ENCODE results near the gene SBSN.

DNA sequence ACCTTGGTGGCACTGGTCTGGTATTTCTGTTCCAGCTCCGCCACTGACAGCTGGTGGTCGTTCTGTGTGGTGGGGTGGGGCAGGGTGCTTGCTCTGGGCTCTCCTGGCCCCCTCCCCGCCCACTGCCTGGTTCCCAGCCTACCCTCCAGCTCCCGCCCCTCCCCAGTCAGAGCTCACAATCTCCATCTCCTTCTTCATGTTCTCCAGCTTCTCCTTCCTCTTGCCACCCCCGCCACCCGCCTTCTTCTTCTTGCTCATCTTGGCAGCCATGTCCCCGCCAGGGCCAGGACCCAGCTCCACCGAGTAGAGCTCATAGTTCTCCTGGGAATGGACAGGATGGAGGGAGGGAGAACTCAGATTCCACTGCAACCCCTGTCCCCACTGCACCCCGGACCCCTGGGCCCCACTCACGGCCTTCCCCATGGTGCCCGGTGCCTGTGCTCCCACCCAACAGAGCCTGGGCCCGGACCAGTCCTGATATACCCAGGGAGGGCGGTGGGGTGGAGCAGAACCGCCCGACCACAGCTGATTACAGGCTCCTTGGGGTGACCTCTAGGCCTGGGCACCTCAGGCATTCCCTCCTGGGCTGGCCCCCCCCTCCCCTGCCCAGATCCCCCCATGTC lies 35.2 kb upstream of the SBSN start, which contains the start of gene ATP4A:
- no peak for TF ChIP-seq EZH2phosphoT487 (IDR thresholded peaks at IDR 0.05; ENCODE audit: borderline replicate concordance)
- TF ChIP-seq, protein P1, sequence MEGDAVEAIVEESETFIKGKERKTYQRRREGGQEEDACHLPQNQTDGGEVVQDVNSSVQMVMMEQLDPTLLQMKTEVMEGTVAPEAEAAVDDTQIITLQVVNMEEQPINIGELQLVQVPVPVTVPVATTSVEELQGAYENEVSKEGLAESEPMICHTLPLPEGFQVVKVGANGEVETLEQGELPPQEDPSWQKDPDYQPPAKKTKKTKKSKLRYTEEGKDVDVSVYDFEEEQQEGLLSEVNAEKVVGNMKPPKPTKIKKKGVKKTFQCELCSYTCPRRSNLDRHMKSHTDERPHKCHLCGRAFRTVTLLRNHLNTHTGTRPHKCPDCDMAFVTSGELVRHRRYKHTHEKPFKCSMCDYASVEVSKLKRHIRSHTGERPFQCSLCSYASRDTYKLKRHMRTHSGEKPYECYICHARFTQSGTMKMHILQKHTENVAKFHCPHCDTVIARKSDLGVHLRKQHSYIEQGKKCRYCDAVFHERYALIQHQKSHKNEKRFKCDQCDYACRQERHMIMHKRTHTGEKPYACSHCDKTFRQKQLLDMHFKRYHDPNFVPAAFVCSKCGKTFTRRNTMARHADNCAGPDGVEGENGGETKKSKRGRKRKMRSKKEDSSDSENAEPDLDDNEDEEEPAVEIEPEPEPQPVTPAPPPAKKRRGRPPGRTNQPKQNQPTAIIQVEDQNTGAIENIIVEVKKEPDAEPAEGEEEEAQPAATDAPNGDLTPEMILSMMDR (conservative IDR thresholded peaks at IDR 0.05; ENCODE audit: low read length): no peak

Data from Loucy (cell line).